Measurements from ENCODE around the gene ZWILCH.

The ZWILCH gene

DNA sequence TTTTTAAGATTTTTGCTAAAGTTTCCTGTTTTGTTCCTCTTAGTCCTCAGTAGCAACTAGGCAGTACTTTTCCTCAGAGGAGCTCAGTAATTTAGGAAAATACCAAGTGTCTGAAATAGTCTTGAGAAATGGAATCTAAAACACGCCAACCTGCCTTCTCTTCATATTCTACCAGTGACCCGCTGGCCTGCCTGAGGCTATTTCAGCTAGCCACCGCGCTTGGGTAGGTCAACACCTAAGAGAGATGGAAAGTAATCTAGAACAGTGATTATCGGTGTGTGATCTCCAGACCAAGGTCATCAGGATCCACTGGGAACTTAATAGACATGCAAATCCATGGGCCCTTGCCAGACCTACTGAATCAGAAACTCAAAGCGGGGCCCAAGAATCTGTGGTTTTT lies 53.1 kb downstream of the ZWILCH start:
- no peak for DNase-seq

GRCh38 chr15:66560856-66561525 lies 55.9 kb downstream of the ZWILCH start:
- no peak for DNase-seq

- no peak for DNase-seq
Measured at GRCh38 chr15:66563126-66563525, 58.0 kb downstream of the ZWILCH start.

- DNase-seq = no peak
Measured at GRCh38 chr15:66563566-66564110, 58.5 kb downstream of the ZWILCH start.

DNA sequence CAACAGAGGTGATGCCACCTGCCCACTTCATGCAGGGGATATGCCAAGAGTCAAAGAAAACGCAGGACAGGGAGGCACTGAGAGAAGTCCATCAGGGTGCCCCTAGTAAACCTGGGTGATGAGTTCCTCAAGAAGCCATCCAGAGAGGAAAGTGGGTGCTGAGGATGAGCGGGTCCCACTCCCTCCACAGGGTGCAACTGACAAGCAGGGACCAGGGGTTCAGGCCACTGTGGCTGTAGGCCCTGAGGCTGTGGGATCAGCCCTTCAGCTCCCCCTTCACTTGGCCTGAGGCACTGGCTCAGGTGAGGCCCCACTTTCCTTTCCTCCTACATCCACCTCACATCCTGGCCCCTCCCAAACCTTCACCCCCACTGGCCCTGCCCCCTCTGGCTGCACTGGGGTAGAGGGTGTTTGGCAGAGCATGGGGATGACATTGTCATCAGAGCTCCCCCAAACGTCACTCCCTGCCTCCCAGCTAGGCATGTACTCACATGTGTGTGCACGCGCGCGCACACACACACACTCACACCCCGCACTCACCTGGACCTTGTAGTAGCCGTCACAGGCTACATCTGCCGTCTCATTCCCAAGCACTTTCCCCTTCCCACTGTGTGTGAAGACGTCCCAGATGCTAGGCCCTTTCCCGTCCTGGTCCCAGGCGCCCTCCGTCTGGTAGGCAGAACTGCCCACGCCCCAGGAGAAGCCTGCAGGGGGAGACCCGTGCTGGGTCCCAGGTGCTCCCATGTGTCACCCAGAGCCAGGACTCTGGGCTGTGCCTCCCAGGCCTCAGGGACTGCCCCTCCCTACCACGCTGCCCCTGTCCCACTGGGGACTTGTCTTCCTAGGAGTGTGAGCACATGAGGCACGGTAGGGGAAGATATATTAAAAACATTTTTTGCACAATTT lies 59.3 kb downstream of the ZWILCH start:
- no peak for DNase-seq

GRCh38 chr15:66565141-66565641 lies 60.1 kb downstream of the ZWILCH start:
- no peak for DNase-seq

DNA sequence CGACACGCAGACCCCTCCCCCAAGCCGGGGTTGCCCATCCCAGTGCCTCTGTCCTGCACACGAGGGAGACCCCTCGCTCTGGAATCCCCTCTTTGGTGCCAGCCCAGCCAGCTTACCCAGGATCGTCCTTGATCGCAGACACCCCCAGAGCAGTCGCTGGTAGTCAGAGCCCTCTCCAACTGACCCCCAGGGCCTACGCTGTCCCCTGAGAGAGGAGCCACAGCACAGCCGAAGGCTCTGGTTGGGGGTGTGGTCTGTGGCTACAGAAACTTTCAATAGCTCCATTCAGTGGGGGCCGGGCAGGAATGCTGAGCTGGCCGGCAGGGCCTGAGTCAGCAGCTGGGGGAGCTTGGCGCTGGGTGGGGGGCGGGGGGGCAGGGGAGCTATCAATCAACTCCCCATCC lies 60.6 kb downstream of the ZWILCH start, which contains the start of gene LCTL:
Gene LCTL, minus strand, starts transcription at position 258 of the 404 bp plus-strand sequence. CDS start 633 bp downstream, outside the sequence.
- DNase-seq = no peak

GRCh38 chr15:66566963-66567531 lies 61.9 kb downstream of the ZWILCH start:
- DNase-seq = peak; percentile 50

- no peak for DNase-seq
Measured at GRCh38 chr15:66567897-66568296, 62.8 kb downstream of the ZWILCH start.

GRCh38 chr15:66569461-66570137 lies 64.5 kb downstream of the ZWILCH start:
- DNase-seq = no peak

GRCh38 chr15:66570327-66570726 lies 65.2 kb downstream of the ZWILCH start:
- no peak for DNase-seq

GRCh38 chr15:66570842-66571478 lies 65.8 kb downstream of the ZWILCH start:
- no peak for DNase-seq

DNA sequence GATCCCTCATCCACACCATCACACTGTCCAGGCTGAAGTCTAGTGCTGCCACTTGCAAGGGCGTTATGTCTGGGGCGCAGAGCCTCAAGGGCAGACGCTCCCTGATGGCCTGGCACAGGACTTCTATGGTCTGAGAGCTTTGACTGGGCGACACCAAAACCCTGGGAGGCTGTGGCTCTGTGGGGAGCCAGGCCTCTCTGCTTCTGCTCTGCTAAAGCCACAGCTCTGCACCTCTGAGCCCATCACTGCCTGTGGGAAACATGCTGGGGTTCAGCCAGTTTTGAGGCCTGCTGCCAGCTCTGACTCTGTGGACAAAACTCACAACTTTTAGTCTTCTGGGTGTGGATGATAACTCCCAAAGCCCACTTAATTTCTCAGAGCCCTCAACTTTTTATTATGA lies 67.0 kb downstream of the ZWILCH start:
- no peak for DNase-seq

- DNase-seq = no peak
Measured at GRCh38 chr15:66573348-66573718, 68.2 kb downstream of the ZWILCH start.

GRCh38 chr15:66573719-66574595 lies 68.8 kb downstream of the ZWILCH start:
- no peak for DNase-seq

DNA sequence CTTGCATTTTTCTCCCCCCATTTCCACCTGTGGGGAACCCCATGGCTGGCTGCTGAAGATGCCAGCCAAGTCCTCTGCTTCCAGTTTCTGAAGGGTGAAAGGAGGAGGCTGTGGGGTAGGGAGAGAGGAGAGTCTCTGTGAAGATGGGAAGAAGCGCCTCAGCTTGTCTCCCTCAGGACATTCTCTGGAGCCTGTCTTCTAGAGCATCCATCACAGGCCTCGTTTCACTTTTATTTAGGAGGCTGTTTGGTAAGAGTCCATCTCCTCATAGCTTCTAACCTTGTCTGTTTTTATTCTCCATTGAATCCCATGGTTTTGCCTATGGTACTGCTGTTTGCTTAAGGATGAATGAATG lies 69.4 kb downstream of the ZWILCH start:
- DNase-seq = no peak

- DNase-seq = no peak
Measured at GRCh38 chr15:66578286-66578875, 73.3 kb downstream of the ZWILCH start.

- no peak for DNase-seq
Measured at GRCh38 chr15:66580643-66581042, 75.5 kb downstream of the ZWILCH start.

GRCh38 chr15:66581972-66582537 lies 76.9 kb downstream of the ZWILCH start:
- DNase-seq = no peak
